Kidney epithelial cell (primary cell): Measurements from ENCODE around the gene KIF13A. TPM values are rescaled to one million over a fixed set of nuclear protein-coding genes. Genes with fewer than 3 reads are reported as not detected.
A peak's percentile ranks its signal among the peaks of the same experiment; 100 is the strongest.

Source experiments
- DNase-seq: peaks from one replicate; pipeline ENCODE4 v3.0.0-alpha.2; 2010; ENCODE audit warnings: low read depth
- H3K27me3 ChIP-seq: 2 replicates; pipeline ENCODE4 v1.6.0; 2011; ENCODE audit warnings: low read length; ENCODE audit not compliant: control insufficient read depth, insufficient read depth
- H3K36me3 ChIP-seq: 2 replicates; pipeline ENCODE4 v1.5.1; 2011; ENCODE audit warnings: low read length; ENCODE audit not compliant: control insufficient read depth, insufficient read depth
- H3K4me3 ChIP-seq: 2 replicates; pipeline ENCODE4 v1.5.1; 2011; ENCODE audit warnings: low read depth, mild to moderate bottlenecking, control low read depth, low read length
- total RNA-seq: library from RNA; depleted of rRNA; stranded (reverse); fragments of >200 nt; gene quantifications from 2 replicates; pipeline ENCODE4 v1.2.3, GENCODE V29; 2015
- TF ChIP-seq, protein P1 (sequence below): IDR thresholded peaks from 2 replicates; pipeline ENCODE4 v1.5.1; 2011; ENCODE audit warnings: mild to moderate bottlenecking, moderate library complexity, low read length, control low read depth, inconsistent platforms; ENCODE audit not compliant: insufficient read depth, poor library complexity, severe bottlenecking

The KIF13A gene
- total RNA-seq, 1 donor from 2014 or later = 30.9 TPM

DNA sequence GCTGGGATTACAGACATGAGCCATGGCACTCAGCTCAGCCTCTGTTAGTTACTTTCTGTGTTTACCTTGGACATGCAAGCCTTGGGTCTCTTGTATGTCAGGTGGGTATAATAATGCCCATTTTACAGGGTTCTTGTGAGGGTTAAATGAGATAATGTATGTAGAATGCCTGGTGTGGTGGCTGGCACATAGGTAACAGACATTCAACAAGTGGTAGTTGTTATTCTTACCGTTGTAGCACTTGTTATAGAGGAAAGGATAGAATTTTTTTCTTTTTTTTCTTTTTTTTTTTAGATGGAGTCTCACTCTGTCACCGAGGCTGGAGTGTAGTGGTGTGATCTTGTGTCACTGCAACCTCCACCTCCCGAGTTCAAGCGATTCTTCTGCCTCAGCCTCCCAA lies 8.0 kb upstream of the KIF13A start:
- no peak for DNase-seq
- Histone ChIP-seq H3K36me3 (no peaks in the 10 kb centered on the region), H3K4me3 (no peak overlapping the region), H3K27me3 (no peaks in the 10 kb centered on the region)
- TF ChIP-seq, protein P1, sequence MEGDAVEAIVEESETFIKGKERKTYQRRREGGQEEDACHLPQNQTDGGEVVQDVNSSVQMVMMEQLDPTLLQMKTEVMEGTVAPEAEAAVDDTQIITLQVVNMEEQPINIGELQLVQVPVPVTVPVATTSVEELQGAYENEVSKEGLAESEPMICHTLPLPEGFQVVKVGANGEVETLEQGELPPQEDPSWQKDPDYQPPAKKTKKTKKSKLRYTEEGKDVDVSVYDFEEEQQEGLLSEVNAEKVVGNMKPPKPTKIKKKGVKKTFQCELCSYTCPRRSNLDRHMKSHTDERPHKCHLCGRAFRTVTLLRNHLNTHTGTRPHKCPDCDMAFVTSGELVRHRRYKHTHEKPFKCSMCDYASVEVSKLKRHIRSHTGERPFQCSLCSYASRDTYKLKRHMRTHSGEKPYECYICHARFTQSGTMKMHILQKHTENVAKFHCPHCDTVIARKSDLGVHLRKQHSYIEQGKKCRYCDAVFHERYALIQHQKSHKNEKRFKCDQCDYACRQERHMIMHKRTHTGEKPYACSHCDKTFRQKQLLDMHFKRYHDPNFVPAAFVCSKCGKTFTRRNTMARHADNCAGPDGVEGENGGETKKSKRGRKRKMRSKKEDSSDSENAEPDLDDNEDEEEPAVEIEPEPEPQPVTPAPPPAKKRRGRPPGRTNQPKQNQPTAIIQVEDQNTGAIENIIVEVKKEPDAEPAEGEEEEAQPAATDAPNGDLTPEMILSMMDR = no peak

DNA sequence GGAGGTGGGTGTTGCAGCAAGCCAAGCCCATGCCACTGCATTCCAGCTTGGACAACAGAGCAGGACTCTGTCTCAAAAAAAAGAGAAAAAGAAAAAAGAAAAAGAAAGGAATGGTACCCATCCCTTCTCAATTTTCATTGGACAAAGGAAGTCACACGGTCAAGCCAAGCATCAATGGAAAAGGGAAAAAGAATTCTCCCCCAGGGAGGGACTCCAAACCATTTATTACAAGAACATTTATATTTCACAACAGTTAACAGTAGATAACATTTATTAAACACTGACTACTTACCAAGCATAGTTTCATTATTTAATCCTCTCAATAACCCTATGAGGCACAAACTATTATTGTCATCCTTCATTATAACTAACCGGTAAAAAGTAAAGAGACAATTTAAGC lies 6.6 kb upstream of the KIF13A start:
- no peak for DNase-seq
- TF ChIP-seq, protein P1 = no peak
- Histone ChIP-seq H3K27me3 (no peaks in the 10 kb centered on the region), H3K36me3 (no peaks in the 10 kb centered on the region), H3K4me3 (no peak overlapping the region)

DNA sequence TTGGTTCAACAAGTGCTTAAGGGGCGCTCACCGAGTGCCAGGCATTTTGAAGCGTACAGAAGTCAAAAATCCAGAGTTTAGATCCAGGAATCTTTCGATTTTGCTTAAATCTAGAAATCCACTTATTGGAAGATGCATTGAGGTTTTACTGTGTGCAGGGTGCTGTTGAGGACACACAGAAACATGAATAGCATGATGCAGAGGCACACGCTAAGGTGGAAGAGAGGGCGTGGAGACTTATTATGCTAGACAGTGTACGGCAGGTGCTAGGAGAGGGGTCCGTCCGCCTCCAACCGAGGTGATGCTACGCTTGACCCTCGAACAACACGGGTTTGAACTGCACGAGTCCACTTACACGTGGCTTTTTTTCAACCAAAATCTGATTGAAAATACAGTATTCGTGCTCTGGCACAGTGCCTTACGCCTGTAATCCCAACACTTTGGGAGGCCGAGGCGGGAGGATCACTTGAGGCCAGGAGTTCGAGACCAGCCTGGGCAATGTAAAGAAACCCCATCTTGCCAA lies 1.0 kb upstream of the KIF13A start:
- TF ChIP-seq, protein P1 = no peak
- H3K36me3 ChIP-seq = no peaks in the 10 kb centered on the region
- H3K27me3 ChIP-seq = no peaks in the 10 kb centered on the region
- H3K4me3 ChIP-seq = peak overlapping the region; percentile 74
- DNase-seq = no peak

- H3K4me3 ChIP-seq = peak overlapping the region; percentile 74
- no peak for DNase-seq
- no peaks in the 10 kb centered on the region for H3K36me3 ChIP-seq
- TF ChIP-seq, protein P1 = no peak
- no peaks in the 10 kb centered on the region for H3K27me3 ChIP-seq
These were observed 424 bp upstream of the KIF13A start for GRCh38 chr6:17987697-17988421.

- DNase-seq = no peak
These were observed 584 bp downstream of the KIF13A start for GRCh38 chr6:17986656-17987446.

More at GRCh38 chr6:17986656-17987446, 584 bp downstream of the KIF13A start:
- Histone ChIP-seq H3K27me3 (no peaks in the 10 kb centered on the region), H3K4me3 (peak overlapping the region; percentile 74), H3K36me3 (no peaks in the 10 kb centered on the region)
- TF ChIP-seq, protein P1 = no peak
